ENCODE measurements around the gene OVOL2.
A peak's percentile ranks its signal among the peaks of the same experiment; 100 is the strongest.
"Not testable (repeated sequence)": the region's sequence is repeated elsewhere in the genome, so short reads cannot be mapped to it uniquely, and the experiment has no call there.

Gene OVOL2

DNA sequence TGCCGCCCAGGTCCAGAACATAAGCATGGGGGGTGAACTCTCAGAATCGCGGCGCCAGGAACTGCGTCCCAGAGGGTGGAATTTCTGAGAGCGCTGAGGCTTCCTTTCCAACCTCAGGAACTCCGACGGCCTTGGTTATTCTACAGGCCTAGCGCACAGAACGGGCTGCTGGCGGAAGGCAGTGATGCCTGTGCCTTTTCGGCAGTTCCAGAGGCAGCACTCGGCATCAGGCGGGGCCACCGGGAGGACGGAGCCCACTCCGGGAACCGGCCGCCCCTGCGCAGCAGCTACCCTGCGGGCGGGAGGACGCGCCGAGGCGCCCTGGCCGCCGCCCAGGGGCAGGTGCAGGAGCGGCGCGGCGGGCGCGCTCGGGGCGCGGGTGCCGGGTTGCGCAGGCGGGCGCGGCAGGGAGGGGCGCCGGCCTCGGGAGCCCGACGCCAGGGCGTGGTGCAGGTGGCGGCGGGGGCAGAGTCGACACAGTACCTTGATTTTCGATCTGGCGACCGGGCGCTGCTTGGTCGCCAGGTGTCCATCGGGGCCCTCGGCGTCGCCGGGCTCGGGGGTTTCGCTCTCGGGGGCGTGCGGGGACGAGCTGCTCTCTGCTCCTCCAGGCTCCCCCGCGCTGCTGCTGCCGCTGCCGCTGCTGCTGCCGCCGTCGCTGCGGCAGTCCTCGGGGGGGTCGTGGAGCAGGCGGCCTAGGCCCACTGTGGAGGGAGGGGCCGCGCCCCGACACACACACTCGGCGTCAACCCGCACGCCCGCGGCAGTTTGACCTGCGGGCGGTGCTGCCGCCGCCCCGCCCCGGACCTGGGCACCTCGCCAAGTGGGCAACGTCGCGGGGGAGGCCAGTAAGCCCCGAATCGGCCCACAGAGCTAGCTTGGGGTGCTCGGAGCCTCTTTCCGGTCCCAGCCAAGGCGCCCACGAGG, 1.3 kb downstream of the OVOL2 start:
- no peak for DNase-seq

DNA sequence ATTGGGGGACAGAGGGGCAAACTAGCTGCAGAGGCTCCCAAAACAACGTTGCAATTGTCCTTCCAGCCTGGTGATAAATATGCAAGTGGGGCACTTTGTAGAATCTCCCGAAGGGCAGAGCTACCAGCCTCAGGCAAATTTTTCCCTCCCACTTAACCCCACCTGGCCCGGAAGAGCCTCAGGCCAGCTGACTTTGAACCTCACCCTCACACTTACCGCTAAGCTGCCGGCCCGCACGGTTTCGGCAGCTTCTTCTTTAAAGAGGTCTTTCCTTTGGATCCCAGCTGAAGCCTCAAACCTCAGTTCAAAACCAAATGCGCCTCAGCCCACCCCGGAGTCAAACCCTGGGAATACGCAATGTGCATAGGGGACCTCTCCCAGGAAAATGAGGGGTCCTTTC, 2.5 kb downstream of the OVOL2 start:
- DNase-seq = no peak

DNA sequence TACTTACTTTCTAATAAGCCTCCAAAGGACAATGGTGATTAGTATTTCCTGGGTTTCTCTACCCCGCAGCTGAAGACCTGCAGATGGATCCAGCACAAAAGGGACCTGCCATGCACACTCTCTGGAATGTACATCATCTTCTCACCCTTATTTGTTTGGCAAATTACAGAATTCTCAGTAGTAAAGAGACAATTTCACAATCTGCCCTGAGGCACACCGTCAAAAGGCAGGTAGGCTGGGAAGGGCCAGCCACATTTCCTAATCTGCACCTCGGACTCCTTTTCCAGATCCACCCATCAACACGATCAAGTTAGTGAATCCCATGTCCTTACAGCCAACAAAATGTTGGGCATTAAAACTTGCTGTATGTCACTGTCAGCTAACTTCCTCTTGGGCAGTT, 4.9 kb downstream of the OVOL2 start:
- no peak for DNase-seq

DNA sequence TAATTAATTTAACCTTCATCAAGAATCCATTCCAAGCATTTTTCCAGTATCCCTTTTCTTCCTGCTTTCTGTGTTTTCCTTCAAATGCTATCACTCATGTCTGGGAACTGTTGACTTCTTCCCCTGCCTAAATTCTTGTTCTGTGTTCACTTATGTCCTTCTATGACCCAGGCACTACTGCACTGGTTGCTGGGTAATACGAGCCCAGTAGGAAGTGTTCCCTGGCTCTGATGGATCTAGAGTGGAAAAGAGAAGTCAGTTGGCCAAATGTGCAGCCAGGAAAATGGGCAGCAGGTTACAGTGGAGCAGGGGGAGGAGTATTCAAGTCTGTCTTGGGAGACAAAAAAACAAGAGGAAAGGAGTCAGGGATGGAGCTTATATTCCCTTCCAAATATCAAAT, 7.1 kb downstream of the OVOL2 start:
- no peak for DNase-seq

DNA sequence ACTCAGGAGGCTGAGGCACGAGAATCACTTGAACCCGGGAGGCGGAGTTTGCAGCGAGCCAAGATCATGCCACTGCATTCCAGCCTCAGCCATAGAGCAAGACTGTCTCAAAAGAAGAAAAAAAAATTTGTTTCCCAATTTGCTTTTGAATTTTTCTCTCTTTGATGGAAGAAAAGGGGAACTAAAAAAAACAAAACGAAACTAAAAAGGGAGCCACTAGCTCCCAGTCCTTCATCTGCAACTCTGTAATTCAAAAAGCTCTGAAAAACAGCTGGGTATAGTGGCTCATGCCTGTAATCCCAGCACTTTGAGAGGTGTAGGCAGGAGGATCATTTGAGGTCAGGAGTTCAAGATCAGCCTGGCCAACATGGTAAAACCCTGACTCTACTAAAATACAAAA, 9.5 kb downstream of the OVOL2 start:
- DNase-seq = no peak

DNA sequence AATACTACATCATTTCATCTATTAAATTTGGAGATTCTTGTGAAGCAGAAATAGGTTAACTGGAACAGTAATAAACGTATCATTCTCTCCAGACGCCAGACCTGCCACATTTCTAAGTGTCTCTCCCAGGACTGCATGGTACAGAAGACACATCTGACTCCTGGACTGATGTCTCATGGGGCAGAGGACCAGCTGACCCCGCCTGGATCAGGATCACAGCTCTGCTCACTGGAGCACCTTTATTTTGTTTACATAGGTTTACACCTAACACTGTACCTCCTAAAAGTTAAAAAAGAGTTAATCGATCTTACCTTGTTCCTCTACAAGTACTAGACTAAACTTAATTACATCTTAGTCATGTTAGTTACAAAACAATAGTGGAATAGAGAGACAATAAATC, 11.2 kb downstream of the OVOL2 start:
- no peak for DNase-seq

DNA sequence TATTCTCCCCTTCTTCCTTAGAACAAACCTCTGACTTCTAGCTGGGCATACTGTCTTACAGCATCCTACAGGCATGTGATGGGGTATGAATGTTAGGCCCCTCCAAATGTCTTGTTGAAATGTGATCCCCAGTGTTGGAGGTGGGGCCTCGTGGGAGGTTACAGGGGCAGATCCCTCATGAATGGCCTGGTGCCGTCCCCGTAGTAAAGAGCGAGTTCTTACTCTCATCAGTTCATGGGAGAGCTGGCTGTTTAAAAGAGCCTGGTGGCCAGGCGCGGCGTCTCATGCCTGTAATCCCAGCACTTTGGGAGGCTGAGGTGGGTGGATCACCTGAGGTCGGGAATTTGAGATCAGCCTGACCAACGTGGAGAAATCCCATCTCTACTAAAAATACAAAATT, 15.5 kb downstream of the OVOL2 start:
- DNase-seq = no peak

DNA sequence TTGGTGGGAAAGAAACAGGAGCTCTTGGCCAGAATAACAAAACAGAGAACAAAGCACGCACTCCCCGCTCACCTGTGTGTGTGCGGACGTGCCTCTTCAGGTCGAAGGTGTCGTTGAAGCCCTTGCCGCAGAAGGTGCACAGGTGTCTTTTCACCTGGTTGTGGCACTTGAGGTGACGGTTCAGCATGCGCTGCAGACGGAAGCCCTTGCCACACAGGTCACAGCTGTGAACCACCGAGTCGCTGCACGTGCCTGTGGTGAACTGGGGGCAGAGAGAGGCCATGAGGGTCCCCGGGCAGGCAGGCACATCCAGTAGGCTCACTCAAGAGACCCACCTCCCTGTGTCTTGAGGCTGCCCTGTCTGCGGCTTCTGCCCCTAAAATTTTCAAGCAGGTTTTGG, 16.3 kb downstream of the OVOL2 start:
- no peak for DNase-seq

DNA sequence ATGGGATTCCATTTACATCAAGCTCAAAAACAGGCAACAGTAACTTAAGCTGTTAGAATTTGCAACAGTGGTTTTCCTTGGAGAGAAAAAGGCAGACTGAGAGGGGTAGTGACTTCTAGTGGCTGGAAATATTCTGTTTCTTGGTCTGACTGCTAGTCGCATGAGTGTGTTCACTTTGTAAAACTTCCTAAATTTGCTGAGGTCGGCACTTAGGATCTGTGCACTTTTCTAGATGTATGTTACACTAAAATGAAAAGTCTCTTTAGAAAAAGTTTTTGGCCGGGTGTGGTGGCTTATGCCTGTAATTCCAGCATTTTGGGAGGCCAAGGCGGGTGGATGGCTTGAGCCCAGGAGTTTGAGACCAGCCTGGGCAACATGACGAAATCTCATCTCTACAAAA, 18.7 kb downstream of the OVOL2 start:
- DNase-seq = no peak

DNA sequence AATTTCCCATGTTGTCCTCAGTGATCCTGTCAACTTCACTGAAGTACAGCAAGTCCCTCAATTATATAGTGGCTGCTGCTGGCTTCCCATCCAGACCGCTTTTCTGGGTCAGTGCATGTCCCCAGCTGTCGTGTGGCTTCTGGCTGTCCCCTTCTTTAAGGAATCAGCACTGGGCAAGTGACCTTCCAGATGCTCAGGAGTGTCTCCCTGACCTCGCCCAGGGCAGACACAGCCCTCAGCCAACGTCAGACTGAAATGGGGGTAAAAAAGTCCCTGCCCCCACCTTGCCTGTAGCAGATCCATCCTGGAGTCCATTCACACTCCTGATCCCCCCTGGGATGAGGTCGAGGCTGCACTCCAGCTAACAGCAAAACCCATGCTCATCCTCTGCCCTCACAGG, 23.7 kb downstream of the OVOL2 start:
- DNase-seq = no peak

DNA sequence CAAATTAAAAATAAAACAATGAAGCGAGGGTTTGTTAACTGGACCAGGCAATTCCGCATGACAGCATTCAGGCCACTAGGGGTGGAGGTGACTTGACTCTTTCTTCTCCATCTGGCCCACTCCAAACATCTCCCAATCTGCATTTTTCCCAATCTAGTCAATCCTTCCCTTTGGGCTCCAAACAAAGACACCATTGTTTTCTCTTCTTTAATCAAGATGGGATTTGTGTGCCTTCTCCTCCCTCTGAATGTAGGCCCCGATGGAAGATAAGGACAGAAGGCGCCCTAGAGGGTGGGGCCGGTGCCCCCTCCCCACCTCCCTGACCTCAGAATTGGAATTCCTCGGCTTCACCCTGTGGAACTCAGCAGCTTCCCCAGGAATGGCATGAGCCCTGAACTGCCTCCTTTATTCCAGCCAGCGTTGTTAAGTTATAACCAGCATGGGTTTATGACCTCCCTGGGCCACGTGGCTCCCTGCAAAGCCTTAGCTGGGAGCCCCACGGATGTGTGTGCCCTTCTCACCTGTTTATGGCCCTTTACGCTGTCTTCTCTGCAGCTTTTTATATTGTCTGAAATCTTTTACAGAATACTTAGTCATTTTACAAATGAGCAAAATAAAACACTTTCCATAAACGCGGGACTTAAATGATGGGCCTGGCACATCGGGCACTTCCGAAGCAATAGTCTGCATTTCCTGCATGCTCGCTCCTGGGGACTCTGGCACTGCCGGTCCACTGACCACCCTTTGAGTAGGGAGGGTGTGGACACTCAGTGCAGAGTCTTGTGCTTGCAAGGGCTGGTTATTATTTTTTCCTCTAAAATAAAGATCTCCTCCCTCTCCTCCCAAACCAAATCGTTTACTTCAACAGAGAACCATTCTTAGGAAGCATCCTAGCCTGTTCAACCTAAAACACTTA, 24.5 kb downstream of the OVOL2 start:
- DNase-seq = no peak

DNA sequence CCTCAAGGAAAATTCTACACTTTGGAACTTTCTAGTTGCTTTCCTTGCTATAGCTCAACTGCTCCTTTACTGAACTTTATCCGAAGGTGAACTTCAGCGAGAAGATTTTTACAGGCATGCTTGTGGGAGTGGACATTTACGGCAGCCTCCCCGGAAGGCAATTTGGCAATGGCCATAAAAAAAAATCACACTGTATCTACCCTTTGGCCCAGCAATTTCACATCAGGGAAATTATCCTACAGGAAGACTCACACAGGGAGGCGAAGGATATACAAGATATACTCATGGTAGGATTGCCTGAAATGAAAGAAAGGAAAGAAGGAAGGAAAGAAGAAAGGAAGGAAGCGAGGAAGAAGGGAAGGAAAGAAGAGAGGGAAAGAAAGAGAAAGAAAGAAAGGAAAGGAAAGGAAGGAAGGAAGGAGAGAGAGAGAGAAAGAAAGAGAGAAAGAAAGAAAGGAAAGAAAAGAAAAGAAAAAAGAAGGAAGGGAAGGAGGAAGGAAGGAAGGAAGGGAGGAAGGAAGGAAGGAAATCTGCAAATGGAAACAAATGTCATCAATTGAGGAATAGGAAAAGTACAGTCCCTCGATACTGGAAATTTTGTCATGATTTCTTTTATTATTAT, 25.7 kb downstream of the OVOL2 start:
- no peak for DNase-seq

DNA sequence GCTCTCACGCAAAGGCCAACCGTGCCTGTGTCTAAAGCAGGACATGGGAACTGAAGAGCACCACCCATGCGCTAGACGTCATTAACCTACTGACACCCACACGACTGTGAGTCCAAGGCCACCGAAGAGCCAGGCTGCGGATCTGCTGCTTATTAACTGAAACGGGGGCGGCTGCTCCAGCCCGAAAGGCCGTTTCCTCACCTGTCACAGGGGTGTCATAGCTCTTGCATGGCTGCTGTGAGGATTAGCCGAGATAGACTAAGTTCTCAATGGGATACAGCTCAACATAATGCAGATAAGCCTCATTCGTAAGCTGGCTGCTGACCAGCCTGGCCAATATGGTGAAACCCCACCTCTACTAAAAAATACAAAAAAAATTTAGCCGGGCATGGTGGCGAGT, 26.7 kb downstream of the OVOL2 start:
- DNase-seq = no peak

DNA sequence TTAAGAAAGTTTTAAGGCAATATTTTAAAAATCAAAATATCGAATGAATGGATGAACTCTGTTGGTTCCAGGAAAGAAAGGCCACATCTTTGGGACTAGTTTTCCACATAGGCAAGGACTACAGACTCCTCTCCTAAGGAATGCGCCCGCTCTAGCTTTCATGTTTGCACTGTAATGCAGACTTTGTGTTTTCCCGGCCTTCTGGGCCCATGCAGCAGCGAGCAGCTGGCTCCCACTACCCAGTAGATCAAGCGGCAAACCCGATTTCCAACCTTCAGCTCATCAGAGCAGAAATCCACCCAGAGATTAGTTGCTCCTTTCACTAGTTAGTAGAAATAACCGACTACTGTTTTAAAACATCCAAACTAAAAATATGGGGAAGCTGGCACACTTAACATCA, 27.7 kb downstream of the OVOL2 start:
- DNase-seq = no peak

DNA sequence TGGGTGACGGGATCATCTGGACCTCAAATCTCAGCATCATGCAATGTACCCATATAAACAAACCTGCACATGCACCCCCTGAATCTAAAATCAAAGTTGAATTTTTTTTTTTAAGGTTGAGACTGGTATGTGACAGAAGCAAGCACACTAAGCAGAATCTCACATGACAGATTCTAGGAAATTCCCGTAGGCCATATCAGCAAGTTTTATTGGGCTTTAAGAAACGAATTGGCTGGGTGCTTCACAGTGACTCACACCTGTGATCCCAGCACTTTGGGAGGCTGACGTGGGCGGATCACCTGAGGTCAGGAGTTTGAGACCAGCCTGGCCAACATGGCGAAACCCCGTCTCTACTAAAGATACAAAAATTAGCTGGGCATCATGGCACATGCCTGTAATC, 30.7 kb downstream of the OVOL2 start:
- not testable (repeated sequence) for DNase-seq

DNA sequence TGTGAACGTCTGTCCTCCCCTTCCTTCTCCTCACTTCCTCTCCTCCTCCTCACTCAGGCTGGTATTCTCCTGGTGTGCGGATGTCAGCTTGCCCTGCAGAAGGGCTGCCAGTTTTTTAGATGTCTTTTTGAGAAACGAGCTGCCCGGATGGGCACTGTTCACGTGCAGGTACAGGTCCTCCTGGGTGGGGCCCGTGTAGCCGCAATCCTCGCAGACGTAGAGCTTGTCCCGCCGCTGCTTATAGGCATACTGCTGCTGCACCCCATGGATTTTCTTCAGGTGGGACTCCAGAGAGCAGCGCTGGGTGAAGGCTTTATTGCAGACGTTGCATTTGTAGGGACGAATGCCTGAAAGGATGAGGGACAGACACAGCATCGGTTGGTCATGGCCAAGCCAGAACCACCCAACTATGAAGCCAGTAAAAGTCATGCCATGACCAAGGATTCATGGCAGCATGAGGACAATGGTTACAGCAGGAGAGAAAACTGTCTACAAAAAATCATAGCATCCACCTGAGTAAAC, 33.0 kb downstream of the OVOL2 start:
- no peak for DNase-seq

DNA sequence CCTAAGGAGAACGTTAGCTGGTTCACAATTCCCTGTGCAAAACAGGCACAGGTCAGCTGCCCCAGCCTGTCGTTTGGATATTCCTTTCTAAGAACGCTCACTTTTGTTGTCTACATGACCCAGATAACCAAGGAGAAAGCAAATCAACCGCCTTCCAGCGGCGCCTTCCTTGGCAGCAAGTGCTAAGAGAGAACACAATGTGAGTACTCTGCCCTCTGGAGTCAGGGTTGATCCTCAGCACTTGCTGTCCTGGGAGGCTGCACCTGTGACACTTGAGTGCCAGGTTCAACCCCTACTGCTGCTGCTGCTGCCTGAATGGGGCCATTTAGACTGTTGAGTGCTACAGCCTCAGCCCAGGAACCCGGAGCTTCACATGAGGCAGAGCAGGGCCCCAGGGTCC, 36.8 kb downstream of the OVOL2 start:
- DNase-seq = no peak

DNA sequence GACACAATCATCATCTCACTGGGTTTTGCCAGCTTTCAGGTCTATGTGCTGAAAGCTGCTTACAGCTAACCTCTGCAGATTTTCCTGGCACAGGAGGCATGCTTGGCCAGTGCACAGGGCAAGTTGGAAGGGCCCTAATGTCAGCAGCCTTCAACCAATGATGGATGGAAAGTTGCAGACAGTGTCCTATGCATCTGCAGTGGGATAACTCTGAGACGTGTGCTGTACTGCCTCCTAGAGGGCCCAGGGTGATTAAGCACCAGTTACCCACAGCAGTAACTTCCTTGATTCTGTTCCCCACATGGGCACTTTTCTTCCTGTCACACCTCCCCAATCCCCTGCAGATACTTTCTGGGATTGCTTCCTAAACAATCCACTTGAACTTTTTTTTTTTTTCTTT, 38.6 kb downstream of the OVOL2 start:
- peak in 1 of 2 donors; percentile 7 for DNase-seq

DNA sequence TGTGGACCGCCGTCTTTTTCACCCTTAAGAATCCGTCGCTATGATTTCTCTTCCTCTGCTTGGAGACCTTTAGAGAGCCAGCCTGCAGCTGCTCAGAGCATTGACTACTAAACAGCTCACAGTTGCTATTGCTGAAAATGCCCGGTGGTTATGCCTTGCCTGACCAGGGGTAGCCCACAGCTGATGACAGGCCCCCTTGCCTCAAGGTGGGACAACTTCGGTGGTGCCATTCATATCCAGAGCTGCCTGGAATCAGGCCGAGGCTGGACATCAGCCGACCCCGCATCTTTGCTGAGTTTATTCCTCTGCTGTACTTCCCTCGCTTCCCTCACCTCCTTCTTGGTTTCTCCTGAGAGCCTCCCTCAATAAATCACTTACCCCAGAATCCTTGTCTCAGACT, 39.6 kb downstream of the OVOL2 start:
- DNase-seq = no peak

DNA sequence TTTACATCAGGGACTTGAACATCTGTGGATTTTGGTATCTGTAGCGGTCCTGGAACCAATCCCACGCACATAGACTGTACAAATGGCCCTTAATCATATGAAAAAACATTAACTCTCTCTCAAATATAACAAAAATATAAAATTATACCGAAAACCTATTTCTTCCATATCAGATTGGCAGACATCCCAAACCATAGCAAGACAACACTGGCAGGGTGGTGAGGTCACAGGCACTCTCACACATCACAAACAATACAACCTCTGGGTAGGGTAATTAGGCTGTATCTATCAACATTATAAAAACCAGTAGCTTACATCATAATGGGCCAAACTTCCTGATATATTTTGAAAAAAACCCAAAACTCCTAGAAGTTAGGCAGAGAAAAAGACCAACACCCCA, 40.9 kb downstream of the OVOL2 start:
- DNase-seq = no peak

DNA sequence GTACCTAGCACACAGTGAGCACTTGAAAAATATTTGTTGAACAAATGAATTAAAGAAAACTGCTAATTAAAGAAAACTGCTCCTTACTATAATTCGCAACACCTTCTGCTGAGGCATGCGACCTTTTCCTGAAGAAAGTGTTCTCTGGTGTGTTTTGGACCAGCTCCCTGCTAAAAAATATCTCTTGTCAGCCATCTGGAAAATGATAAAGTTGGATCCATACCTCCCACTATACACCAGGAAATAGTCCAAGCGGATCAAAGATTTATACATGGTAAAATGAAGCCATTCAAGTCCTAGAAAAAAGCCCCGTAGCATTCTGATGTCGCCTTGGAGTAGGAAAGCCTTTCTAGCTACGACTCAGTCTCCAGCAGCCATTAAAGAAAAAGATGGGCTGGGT, 43.3 kb downstream of the OVOL2 start:
- no peak for DNase-seq

DNA sequence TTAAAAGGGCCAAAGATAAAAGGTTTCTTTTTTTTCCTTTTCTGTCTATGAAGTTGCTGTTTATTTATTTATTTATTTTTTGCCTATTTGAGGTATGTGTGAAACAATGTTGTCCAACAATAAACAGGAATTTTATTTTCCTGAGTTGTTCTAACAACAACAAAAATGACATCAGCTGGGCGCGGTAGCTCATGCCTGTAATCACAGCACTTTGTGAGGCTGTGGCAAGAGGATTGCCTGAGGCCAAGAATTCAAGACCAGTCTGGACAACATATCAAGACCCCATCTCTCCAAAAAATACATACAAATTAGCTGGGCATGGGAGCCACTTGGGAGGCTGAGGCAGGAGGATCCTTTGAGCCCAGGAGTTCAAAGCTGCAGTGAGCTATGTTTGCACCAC, 44.8 kb downstream of the OVOL2 start:
- DNase-seq = no peak

DNA sequence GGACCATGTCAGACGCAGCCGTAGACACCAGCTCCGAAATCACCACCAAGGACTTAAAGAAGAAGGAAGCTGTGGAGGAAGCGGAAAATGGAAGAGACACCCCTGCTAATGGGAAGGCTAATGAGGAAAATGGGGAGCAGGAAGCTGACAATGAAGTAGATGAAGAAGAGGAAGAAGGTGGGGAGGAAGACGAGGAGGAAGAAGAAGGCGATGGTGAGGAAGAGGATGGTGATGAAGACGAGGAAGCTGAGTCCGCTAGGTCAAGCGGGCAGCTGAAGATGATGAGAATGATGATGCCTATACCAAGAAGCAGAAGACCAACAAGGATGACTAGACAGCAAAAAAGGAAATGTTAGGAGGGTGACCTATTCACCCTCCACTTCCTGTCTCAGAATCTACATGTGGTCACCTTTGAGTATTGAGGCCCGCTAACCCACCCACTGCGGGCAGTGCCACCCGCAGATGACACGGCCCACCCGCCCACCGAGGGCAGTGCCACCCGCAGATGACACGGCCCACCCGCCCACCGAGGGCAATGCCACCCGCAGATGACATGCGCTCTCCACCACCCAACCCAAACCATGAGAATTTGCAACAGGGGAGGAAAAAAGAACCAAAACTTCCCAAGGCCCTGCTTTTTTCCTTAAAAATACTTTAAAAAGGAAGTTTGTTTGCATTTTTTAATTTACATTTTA, 45.6 kb downstream of the OVOL2 start:
- no peak for DNase-seq

All from stimulated activated CD4-positive, alpha-beta T cell treated with anti-CD3 and anti-CD28 coated beads, Interleukin-2, amount 100 ng/mL, for 48 hours (primary cell).